Iris pigment epithelial cell (primary cell): ENCODE results near the gene UCP3.

Source experiments
- DNase-seq: peaks from one replicate; pipeline ENCODE4 v3.0.0-alpha.2; 2011; ENCODE audit warnings: low read depth

UCP3 gene

DNA sequence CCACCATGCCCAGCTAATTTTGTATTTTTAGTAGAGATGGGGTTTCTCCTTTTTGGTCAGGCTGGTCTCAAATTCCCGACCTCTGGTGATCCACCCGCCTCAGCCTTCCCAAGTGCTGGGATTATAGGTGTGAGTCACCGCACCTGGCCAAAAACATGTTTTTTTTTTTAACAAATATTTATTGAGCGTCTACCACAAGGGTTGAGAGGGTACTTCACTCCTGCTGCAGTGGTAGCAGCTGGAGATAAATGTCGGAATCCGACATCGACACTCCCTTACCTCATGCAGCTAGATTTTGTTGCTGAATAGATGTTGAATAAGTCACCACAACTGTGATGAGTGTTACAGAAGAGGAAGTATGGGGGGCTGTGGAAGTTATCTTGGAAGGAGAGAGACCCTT is 57.1 kb downstream of the UCP3 start:
- no peak for DNase-seq

DNA sequence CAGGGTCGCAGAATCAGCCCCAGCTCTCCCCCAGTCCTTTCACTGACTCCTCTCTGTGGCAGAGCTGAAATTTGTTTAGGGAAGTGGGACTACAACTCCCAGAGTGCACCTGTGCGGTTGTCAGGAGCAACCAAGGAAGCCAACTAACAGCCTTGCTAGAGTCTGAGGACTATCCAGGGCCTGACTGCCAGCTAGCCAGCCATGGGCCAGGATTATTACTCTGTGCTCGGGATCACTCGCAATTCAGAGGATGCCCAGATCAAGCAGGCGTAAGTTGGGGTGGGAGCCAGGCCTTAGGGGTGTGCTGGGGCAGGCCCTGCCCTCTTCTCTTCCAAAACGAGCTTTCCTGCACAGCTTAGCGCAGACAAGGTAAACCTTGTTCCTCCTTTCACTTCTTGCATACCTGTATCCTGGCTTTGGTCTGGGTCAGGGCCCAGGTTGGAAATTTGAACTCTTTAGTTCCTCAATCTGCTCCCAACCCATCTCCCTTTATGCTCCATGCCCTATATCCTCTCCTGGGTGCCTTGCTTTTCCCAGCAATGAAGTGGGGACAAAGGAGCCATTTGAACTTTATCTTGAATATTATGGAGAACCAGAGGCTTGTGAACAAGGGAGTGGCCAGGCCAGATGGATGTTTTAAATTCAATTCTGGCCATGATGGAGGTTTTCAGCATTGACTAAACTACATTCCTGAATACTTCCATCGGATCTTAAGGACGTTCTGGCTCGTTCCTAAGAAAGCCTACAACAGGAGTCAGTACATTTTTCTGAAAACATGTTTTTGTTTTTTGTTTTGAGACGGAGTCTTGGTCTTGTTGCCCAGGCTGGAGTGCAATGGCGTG is 57.8 kb downstream of the UCP3 start, which contains the start of gene DNAJB13:
TSS of gene DNAJB13 (plus strand) at position 158 of the 842 bp plus-strand sequence. CDS start at position 202, 44 bp downstream.
- peak; percentile 59 for DNase-seq
